K562 (cell line): ENCODE results near the gene MEF2C. TPM values are rescaled to one million over a fixed set of nuclear protein-coding genes. Genes with fewer than 3 reads are reported as not detected.

Experiments used
- ATAC-seq: fragments of 200-7000 bp; cut with Tn5 transposase; 3 replicates; pipeline ENCODE4 v1.9.1; 2020; ENCODE audit warnings: moderate library complexity
- BruUV-seq: library from RNA; stranded (reverse); fragments of 400-500 nt; replicated peaks from 2 replicates; lab custom pipeline; 2021; lab: Mats Ljungman, UMichigan
- CTCF ChIA-PET: fragments of 300-600 bp; formaldehyde crosslinking; extraction: SDS; loops from one replicate; lab custom pipeline; 2021; ENCODE audit warnings: low intra/inter-chr PET ratio; lab: Yijun Ruan, JAX
- POLR2A ChIA-PET: fragments of 300-600, 350-650 bp; sonication (Branson Sonifier 250); formaldehyde crosslinking; extraction: SDS; loops from one replicate; lab custom pipeline; 2021; ENCODE audit warnings: antibody characterized with exemption, inconsistent platforms; lab: Yijun Ruan, JAX
- DNase-seq, 4 experiments: peaks; one replicate each; pipeline versions ENCODE4 v3.0.0 to v3.0.0-alpha.2; 2011 to 2018; ENCODE audit warnings: low spot score in 3 of 4, mixed read lengths in 3 of 4; ENCODE audit errors: extremely low read depth in 1 of 4
- FAIRE-seq: peaks from 2 replicates; lab custom pipeline; 2011; peaks lifted over from hg19 to GRCh38; lab: Jason Lieb, UNC
- H2AFZ ChIP-seq: 2 replicates; pipeline ENCODE4 v1.6.0; 2011; ENCODE audit warnings: low read depth, low read length, control low read depth, inconsistent platforms
- H3K27ac ChIP-seq: fragments of 200-600 bp; 3 replicates; pipeline ENCODE4 v1.8.0; 2011; ENCODE audit warnings: low read depth, mild to moderate bottlenecking, control low read depth, inconsistent platforms, low read length, moderate library complexity, mixed read lengths; ENCODE audit errors: extremely low read depth
- H3K27me3 ChIP-seq, 2 experiments: fragments of 300-600 bp in 1 of 2; 2 replicates in 1 of 2; 3 replicates in 1 of 2; pipeline versions ENCODE4 v1.6.0 to v1.8.0; 2011; ENCODE audit warnings: inconsistent platforms in 2 of 2, low read length in 2 of 2, mild to moderate bottlenecking in 1 of 2, mixed read lengths in 1 of 2, moderate library complexity in 1 of 2; ENCODE audit not compliant: control insufficient read depth in 2 of 2, insufficient read depth in 2 of 2
- H3K36me3 ChIP-seq: fragments of 300-600 bp; 3 replicates; pipeline ENCODE4 v1.8.0; 2011; ENCODE audit warnings: mild to moderate bottlenecking, low read length, inconsistent platforms; ENCODE audit not compliant: control insufficient read depth, insufficient read depth
- H3K4me1 ChIP-seq, 2 experiments: fragments of 200-600 bp in 1 of 2; replicated peaks in 1 of 2; 2 replicates in 1 of 2; 3 replicates in 1 of 2; pipeline versions ENCODE4 v1.5.1 to v1.8.0; 2011; ENCODE audit warnings: inconsistent platforms in 2 of 2, low read length in 2 of 2, mild to moderate bottlenecking in 1 of 2, mixed read lengths in 1 of 2, moderate library complexity in 1 of 2; ENCODE audit not compliant: control insufficient read depth in 2 of 2, insufficient read depth in 2 of 2
- H3K4me2 ChIP-seq: 2 replicates; pipeline ENCODE4 v1.6.1; 2011; ENCODE audit warnings: low read length, control low read depth, inconsistent platforms, mixed read lengths; ENCODE audit not compliant: insufficient read depth
- H3K4me3 ChIP-seq: fragments of 200-600 bp; sonication (generic), shearing (Covaris generic); 2 replicates; pipeline ENCODE4 v1.5.1; 2016; ENCODE audit warnings: control low read depth, inconsistent platforms
- H3K79me2 ChIP-seq: fragments of 200-600 bp; 3 replicates; pipeline ENCODE4 v1.8.0; 2011; ENCODE audit warnings: low read length, inconsistent platforms; ENCODE audit not compliant: control insufficient read depth, insufficient read depth
- H3K9ac ChIP-seq, 2 experiments: 2 replicates each; pipeline versions ENCODE4 v1.6.0 to v1.6.1; 2011; ENCODE audit warnings: low read depth in 2 of 2, low read length in 2 of 2, control low read depth in 1 of 2, inconsistent platforms in 1 of 2, mild to moderate bottlenecking in 1 of 2, mixed read lengths in 1 of 2; ENCODE audit not compliant: insufficient read depth in 1 of 2
- H3K9me1 ChIP-seq: one replicate; pipeline ENCODE4 v1.6.0; 2011; ENCODE audit warnings: inconsistent platforms, mild to moderate bottlenecking, low read length, moderate library complexity; ENCODE audit not compliant: control insufficient read depth, insufficient read depth
- H3K9me3 ChIP-seq: replicated peaks from 2 replicates; pipeline ENCODE4 v1.5.1; 2011; ENCODE audit warnings: low read depth, low read length, inconsistent platforms; ENCODE audit not compliant: control insufficient read depth, insufficient read depth
- H4K20me1 ChIP-seq: replicated peaks from 2 replicates; pipeline ENCODE4 v1.6.1; 2011; ENCODE audit warnings: low read length, inconsistent platforms, mixed read lengths; ENCODE audit not compliant: control insufficient read depth, insufficient read depth
- NCOA2 ChIP-seq, 2 experiments: fragments of 450-650 bp; IDR thresholded peaks; 2 replicates each; pipeline ENCODE4 v1.6.1; 2018; ENCODE audit warnings: mild to moderate bottlenecking in 2 of 2, moderate library complexity in 1 of 2; ENCODE audit not compliant: partially characterized antibody in 2 of 2
- SP2 ChIP-seq: IDR thresholded peaks from 2 replicates; pipeline ENCODE4 v1.6.1; 2011; ENCODE audit warnings: mild to moderate bottlenecking, low read depth, low read length, moderate library complexity; ENCODE audit not compliant: poor library complexity, severe bottlenecking; ENCODE audit errors: extremely low read depth
- ZNF699 ChIP-seq: fragments of 250-450 bp; sonication (Bioruptor Pico); IDR thresholded peaks from 2 replicates; pipeline ENCODE4 v1.8.0; 2021; ENCODE audit warnings: mild to moderate bottlenecking, moderate library complexity; ENCODE audit not compliant: insufficient replicate concordance
- WGBS: fragments of 100-300 bp; shearing (Covaris generic); methylation state at CpG from one replicate; pipeline ENCODE4 v1.1.6; 2016; ENCODE audit warnings: low coverage, mixed read lengths; ENCODE audit not compliant: insufficient coverage; ENCODE audit errors: missing lambda C conversion rate; 5-methylcytosine and 5-hydroxymethylcytosine counted together
- in situ Hi-C: fragments of 300-500 bp; cut with MboI; formaldehyde crosslinking; loops from 4 replicates; pipeline ENCODE4 v1.15.0; 2018; ENCODE audit warnings: inconsistent platforms, mixed read lengths
- intact Hi-C: fragments of 100-400 bp; cut with micrococcal nuclease; formaldehyde crosslinking; loops from 2 replicates; pipeline ENCODE4 v1.14.2; 2022
- polyA plus RNA-seq, 8 experiments: library from polyadenylated mRNA; depleted of rRNA in 4 of 8; stranded (reverse) in 5 of 8; unstranded in 3 of 8; fragments of >200 nt; fragmentation: Nextera tagmentation in 2 of 8; fragmentation: Illumina TruSeq in 1 of 8; extraction: Ambion mirVana in 2 of 8; extraction: Trizol in 1 of 8; gene quantifications; 2 replicates each; pipeline versions ENCODE4 v1.2.1 to v1.2.3, GENCODE V29; 2011 to 2014; ENCODE audit warnings: inconsistent platforms in 1 of 8, missing spikeins in 1 of 8
- total RNA-seq, 7 experiments: library from RNA; depleted of rRNA in 6 of 7; stranded (reverse); fragments of >200 nt in 6 of 7; fragmentation: Illumina TruSeq in 2 of 7; extraction: Trizol in 2 of 7; gene quantifications; 2 replicates each; pipeline versions ENCODE4 v1.2.1 to v1.2.3, GENCODE V29; 2011 to 2021; ENCODE audit warnings: low replicate concordance in 1 of 7

MEF2C gene
- total and polyA plus RNA-seq, 9 of the 15 experiments (the other 6 are each of a cell fraction or from before 2014, with no cell fraction given), result 25.1 to 67.8 (median 58.3) TPM

- no peak for TF ChIP-seq ZNF699 (CRISPR knock-in tag)
- TF ChIP-seq, all 486 proteins: peak for 5
Measured at GRCh38 chr5:88732181-88732633, 150.8 kb downstream of the MEF2C start (continued).

DNA sequence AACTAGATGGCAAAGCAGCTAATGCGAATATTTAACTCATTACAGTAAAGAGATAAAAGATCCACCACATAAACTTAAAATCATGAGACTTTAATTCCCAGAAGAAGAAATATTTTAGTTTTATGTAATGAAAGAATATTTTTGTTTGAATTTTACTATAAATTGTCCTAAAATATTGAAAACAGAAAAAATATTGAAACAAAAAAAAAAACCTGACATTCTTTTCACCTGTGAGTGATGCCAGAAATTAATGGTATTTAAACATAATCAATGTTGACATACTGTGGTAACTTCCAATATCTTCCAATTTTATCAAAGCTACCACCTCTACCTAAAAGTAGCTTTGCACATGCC is 153.2 kb downstream of the MEF2C start:
- Histone ChIP-seq H3K4me1 (peaks cover 0 to 7% of the 10 kb centered on the region in 2 experiments; a peak in 1 of 5 replicates), H3K27ac (no peak overlapping the region), H4K20me1 (no peaks in the 10 kb centered on the region), H3K9me3 (no peaks in the 10 kb centered on the region), H3K79me2 (peaks cover 3% of the 10 kb centered on the region; the same call in 2 of the 3 replicates), H3K9me1 (no peaks in the 10 kb centered on the region), H3K4me3 (no peak overlapping the region), H3K9ac (no peak overlapping the region), H3K36me3 (peaks cover 36% of the 10 kb centered on the region; the same call in 2 of the 3 replicates), H3K4me2 (no peak overlapping the region), H3K27me3 (no peaks in the 10 kb centered on the region), H2AFZ (no peak overlapping the region)
- ATAC-seq (no peak), FAIRE-seq (no peak), DNase-seq (no peak)
- ChIA-PET CTCF (interaction anchor here (0.7 to 1.5 kb wide), 5 partner anchors 781 to 1704 kb away, joined by 3 to 13 read pairs (median 5); no protein-coding TSS in a partner anchor), POLR2A (interaction anchor here (1.3 kb wide), 1 partner anchor 542 kb away, joined by 3 read pairs; no protein-coding TSS in a partner anchor)
- TF ChIP-seq NCOA2 (IDR thresholded peaks at IDR 0.05; ENCODE audit: partially characterized antibody in 2 of 2), result peak in 1 of 2 experiments; percentile 2
- no peak for TF ChIP-seq SP2
- 0% methylated on average over 1 of the region's 1 CpG for WGBS
- intact Hi-C loops (loop anchor here (1.0 to 10.0 kb wide), 7 partner anchors 105 to 1705 kb away; no protein-coding TSS in a partner anchor), in situ Hi-C loops (no loop called here)
- BruUV-seq, result no TSS peak
